Cardiac fibroblast (primary cell): ENCODE results near the gene BIRC7.

ENCODE experiments used
- DNase-seq, 2 donors: peaks; one replicate each; pipeline versions ENCODE4 v3.0.0 to v3.0.0-alpha.2; 2010; ENCODE audit warnings: low read depth in 2 of 2
- H3K4me3 ChIP-seq, 2 donors: replicated peaks in 1 of 2; 1 replicate in 1 of 2; 2 replicates in 1 of 2; pipeline ENCODE4 v1.5.1; 2011; ENCODE audit warnings: low read depth in 2 of 2, low read length in 2 of 2, mild to moderate bottlenecking in 2 of 2, moderate library complexity in 1 of 2
- TF ChIP-seq, protein P1 (sequence below): IDR thresholded peaks from one replicate; pipeline ENCODE4 v1.5.1; 2011; ENCODE audit warnings: low read depth, mild to moderate bottlenecking, low read length, inconsistent platforms

The BIRC7 gene

DNA sequence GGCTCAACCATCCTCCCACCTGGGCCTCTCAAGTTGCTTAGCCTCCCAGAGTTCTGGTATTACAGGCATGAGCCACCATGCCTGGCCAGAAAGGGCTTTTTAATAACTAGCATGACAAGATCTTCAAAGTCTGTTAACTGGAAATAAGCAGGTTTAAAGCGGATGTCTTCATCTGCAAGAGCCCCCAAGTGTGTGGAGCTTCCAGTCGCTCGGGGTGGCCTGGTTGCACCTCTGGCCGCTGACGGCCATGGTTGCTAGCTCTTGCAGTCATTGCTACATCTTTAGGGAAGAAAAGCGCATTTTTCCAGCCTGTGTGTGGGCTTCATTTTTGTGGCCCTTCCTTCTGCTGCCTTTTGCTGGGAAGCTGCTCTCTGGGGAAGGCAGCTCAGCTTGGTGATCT, 44.7 kb downstream of the BIRC7 start:
- H3K4me3 ChIP-seq: no peak overlapping the region
- TF ChIP-seq, protein P1, sequence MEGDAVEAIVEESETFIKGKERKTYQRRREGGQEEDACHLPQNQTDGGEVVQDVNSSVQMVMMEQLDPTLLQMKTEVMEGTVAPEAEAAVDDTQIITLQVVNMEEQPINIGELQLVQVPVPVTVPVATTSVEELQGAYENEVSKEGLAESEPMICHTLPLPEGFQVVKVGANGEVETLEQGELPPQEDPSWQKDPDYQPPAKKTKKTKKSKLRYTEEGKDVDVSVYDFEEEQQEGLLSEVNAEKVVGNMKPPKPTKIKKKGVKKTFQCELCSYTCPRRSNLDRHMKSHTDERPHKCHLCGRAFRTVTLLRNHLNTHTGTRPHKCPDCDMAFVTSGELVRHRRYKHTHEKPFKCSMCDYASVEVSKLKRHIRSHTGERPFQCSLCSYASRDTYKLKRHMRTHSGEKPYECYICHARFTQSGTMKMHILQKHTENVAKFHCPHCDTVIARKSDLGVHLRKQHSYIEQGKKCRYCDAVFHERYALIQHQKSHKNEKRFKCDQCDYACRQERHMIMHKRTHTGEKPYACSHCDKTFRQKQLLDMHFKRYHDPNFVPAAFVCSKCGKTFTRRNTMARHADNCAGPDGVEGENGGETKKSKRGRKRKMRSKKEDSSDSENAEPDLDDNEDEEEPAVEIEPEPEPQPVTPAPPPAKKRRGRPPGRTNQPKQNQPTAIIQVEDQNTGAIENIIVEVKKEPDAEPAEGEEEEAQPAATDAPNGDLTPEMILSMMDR: no peak
- no peak for DNase-seq

DNA sequence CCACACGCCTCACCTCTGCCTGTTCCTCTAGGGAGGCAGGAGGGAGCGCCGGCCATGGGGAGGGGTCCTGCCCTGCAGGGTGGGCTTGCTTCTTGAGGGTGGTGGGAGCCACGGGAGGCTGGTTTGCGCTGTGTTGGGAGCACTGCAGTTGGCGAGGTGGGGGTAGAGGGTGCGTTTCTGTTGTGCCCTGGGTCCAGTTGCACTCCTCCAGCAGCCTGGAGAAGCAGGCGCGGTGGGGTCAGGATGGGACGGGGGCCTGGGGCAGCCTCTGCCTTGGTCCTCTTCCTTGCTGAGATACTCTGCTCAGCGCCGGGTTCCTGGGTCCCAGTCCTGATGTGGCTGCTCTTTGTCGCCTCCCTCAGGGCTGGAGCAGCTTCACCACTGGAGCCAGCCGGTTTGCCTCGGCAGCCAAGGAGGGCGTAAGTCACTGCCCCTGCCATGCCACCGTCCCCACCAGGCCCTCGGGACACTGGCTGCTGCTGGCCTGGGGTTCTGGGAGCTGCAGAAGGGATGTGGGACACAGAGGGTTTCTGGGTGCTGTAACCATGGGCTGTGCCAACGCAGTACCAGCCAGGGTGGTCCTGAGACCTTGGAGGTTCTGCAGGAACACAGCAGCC, 45.3 kb downstream of the BIRC7 start:
- TF ChIP-seq, protein P1: peak; percentile 31
- DNase-seq: no peak
- no peak overlapping the region for H3K4me3 ChIP-seq

DNA sequence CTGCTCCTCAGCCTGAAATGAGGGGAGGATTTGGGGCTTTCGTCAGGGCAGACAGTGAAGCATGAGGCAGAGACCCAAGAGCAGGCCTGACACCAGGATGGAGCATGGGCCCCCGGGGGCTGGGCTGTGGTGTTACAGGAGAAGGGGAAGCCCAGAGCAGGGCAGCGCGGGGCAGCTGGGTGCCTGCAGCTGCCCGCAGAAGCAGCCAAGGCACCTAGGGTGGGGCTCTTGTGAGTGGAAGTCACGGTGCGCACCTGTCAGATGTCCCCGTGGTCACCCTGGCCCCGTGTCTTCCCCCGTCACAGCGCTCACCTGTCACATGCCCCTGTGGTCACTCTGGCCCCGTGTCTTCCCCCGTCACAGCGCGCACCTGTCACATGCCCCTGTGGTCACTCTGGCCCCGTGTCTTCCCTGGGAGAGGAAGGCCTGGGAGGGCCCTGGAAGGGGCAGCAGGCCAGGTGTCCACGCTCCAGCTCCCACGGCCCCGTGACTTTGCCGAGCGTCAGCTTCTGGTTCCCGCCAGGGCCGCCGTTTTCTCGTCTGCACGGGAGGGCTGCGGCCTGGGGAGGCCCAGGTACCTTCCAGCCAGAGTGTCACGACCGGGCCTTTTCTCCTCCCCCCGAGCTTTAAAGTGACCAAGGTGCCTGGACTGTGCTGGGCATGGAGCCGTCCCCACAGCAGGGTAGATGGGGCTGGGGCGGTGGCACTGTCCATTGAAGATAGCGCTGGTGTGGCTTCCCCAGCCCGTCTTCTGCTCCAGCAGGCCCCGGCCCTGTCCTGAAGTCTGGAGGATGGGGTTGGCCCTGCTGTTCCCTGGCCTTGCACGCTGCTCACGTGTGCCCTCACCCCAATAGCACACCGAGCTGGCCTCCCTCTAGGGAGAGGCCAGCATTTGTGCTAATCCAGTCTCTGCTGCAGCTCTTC, 46.3 kb downstream of the BIRC7 start:
- H3K4me3 ChIP-seq: no peak overlapping the region
- TF ChIP-seq, protein P1: no peak
- no peak for DNase-seq

DNA sequence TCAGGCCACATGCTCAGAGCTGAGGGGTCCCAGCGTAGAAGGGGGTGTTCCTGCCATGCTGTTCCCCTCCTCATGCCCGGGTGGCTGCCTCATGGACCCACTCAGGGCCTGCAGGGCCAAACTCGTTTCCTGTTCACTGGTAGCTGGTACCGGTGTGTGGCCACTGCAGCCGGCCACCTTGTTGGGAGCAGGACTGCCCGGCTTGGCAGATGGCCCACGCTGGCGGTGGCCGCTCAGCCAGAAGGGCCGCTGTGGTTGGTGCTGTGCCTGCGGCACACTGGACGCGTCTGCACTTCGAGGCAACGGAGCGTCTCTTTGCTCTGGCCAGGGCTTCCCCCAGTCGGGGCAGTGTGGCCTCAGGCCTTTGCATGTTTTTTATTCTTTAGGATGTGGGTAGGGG, 47.2 kb downstream of the BIRC7 start:
- TF ChIP-seq, protein P1: no peak
- DNase-seq: no peak
- no peak overlapping the region for H3K4me3 ChIP-seq

DNA sequence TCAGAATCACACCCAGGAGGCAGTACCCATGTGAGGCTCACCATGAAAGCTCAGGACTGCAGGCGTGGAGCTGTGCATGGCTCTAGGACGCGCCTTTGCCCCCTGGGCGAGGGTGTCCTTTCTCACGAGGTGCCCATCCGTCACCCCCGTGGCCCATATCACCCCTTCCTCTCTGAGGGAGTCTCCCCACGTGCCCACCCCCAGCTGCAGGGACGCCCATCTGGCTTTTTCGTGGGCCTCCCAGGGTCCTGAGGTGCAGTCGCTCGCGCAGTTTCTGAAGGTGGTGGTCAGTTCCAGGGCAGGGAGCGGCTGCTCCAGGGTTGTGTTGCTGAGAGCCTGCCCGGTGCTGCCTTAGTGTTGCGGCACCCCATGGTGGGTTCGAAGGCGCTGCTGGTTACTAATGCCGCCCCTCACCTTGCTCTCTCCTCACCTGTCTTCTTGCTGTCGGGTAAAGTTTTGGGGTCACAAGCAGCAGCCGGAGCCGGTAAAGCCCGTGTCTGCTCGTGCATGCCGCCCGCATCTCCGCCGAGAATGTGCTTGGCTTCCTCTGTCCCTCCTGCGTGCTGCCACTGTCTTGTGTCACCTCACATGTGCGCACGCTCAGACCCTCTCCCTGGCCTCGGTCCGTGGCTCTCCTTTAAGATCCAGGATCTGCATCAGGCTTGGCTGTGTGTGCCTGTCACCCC, 47.8 kb downstream of the BIRC7 start:
- H3K4me3 ChIP-seq: no peak overlapping the region
- no peak for DNase-seq
- TF ChIP-seq, protein P1: no peak

DNA sequence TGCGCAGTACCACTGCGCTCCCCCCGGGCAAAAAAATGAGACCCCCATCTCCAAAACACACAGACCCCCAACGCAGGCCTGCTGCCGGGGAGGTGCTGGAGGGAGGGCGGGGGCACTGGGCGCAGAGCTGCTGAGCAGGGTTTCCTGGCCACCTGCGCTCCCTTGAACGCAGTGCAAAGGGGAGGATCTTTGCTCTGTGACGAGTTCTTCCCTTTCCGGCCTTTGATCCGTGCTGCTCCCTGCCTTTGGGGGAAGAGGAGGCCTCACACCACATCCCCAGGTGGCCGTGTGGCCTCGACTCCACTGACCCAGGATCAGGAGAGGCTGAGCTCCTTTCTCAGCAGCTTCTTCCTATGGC, 48.4 kb downstream of the BIRC7 start:
- TF ChIP-seq, protein P1: no peak
- no peak for DNase-seq
- no peak overlapping the region for H3K4me3 ChIP-seq
